ENCODE data around the gene HNRNPA0. TPM values are rescaled to one million over a fixed set of nuclear protein-coding genes. Genes with fewer than 3 reads are reported as not detected.

The HNRNPA0 gene
- total RNA-seq, 4 donors from 2014 or later: 8.4 to 13.7 (median 9.4) TPM

GRCh38 chr5:137753691-137754187 is 424 bp downstream of the HNRNPA0 start:
- H3K27me3 ChIP-seq: no peaks in the 10 kb centered on the region
- H3K36me3 ChIP-seq: no peaks in the 10 kb centered on the region
- H3K9me3 ChIP-seq: no peaks in the 10 kb centered on the region
- peak overlapping the region; percentile 97 to 100 (median 99) for H3K27ac ChIP-seq
- peaks cover 0 to 51% (median 14%) of the 10 kb centered on the region in 3 donors for H3K4me1 ChIP-seq
- H3K4me3 ChIP-seq: peak overlapping the region; percentile 62 to 93 (median 74)
- TF ChIP-seq POLR2A (IDR thresholded peaks at IDR 0.05) (no peak), CTCF (IDR thresholded peaks at IDR 0.05) (no peak)
- intact Hi-C loops (cut with DNase I): no loop called here
- WGBS, 2 donors: 0% methylated on average over 5 of the region's 45 CpGs; no CpG with 5 or more reads in 1 of the 2 donors
- DNase-seq: no peak

GRCh38 chr5:137752905-137753690 is 1.1 kb downstream of the HNRNPA0 start:
- H3K4me3 ChIP-seq: peak overlapping the region; percentile 62 to 93 (median 74)
- peaks cover 0 to 46% (median 14%) of the 10 kb centered on the region in 3 donors for H3K4me1 ChIP-seq

GRCh38 chr5:137751869-137752491 is 2.2 kb downstream of the HNRNPA0 start:
- peak overlapping the region; percentile 97 to 100 (median 99) for H3K27ac ChIP-seq
- no peaks in the 10 kb centered on the region for H3K36me3 ChIP-seq
- peaks cover 0 to 40% (median 14%) of the 10 kb centered on the region in 3 donors for H3K4me1 ChIP-seq
- intact Hi-C loops (cut with DNase I): no loop called here
- no peaks in the 10 kb centered on the region for H3K9me3 ChIP-seq
- TF ChIP-seq CTCF (IDR thresholded peaks at IDR 0.05) (peak; percentile 39 to 77 (median 62)), POLR2A (IDR thresholded peaks at IDR 0.05) (no peak)
- DNase-seq: no peak
- 0 to 1% methylated on average over 7 of the region's 7 CpGs for WGBS, 2 donors
- no peaks in the 10 kb centered on the region for H3K27me3 ChIP-seq
- peak overlapping the region; percentile 62 to 93 (median 74) for H3K4me3 ChIP-seq

More at GRCh38 chr5:137752905-137753690, 1.1 kb downstream of the HNRNPA0 start:
- intact Hi-C loops (cut with DNase I): no loop called here
- 0% methylated on average over 9 to 12 of the region's 63 CpGs for WGBS, 2 donors
- no peaks in the 10 kb centered on the region for H3K36me3 ChIP-seq
- DNase-seq: no peak
- H3K9me3 ChIP-seq: no peaks in the 10 kb centered on the region
- H3K27me3 ChIP-seq: no peaks in the 10 kb centered on the region
- H3K27ac ChIP-seq: peak overlapping the region; percentile 97 to 100 (median 99)
- TF ChIP-seq POLR2A (IDR thresholded peaks at IDR 0.05) (no peak), CTCF (IDR thresholded peaks at IDR 0.05) (no peak)

- no peak for DNase-seq
- 65 to 91% methylated on average over 1 of the region's 1 CpG for WGBS, 2 donors
- H3K36me3 ChIP-seq: no peaks in the 10 kb centered on the region
- TF ChIP-seq CTCF (IDR thresholded peaks at IDR 0.05) (no peak), POLR2A (IDR thresholded peaks at IDR 0.05) (no peak)
- no peaks in the 10 kb centered on the region for H3K27me3 ChIP-seq
- no peak overlapping the region for H3K27ac ChIP-seq
- no peaks in the 10 kb centered on the region for H3K9me3 ChIP-seq
- no peak overlapping the region for H3K4me3 ChIP-seq
- H3K4me1 ChIP-seq: peaks cover 0 to 39% (median 14%) of the 10 kb centered on the region in 3 donors
- intact Hi-C loops (cut with DNase I): no loop called here
Observed at GRCh38 chr5:137750436-137750835, 3.7 kb downstream of the HNRNPA0 start.

- H3K27me3 ChIP-seq: no peaks in the 10 kb centered on the region
- no peaks in the 10 kb centered on the region for H3K36me3 ChIP-seq
- TF ChIP-seq POLR2A (IDR thresholded peaks at IDR 0.05): no peak
- TF ChIP-seq CTCF (IDR thresholded peaks at IDR 0.05): no peak
- DNase-seq: no peak
- H3K9me3 ChIP-seq: no peaks in the 10 kb centered on the region
- peaks cover 0 to 34% (median 10%) of the 10 kb centered on the region in 3 donors for H3K4me1 ChIP-seq
- H3K4me3 ChIP-seq: no peak overlapping the region
- intact Hi-C loops (cut with DNase I): loop anchor here (10.0 kb wide), 1 partner anchor 113 kb away; no protein-coding TSS in a partner anchor
- WGBS, 2 donors: 97 to 98% methylated on average over 2 of the region's 2 CpGs
- no peak overlapping the region for H3K27ac ChIP-seq
Observed at GRCh38 chr5:137747848-137748247, 6.3 kb downstream of the HNRNPA0 start.

All from esophagus squamous epithelium (tissue), 5 donors.